GM12878 (cell line): ENCODE results near the gene SAMD7.

Experiments
- CREM ChIP-seq: IDR thresholded peaks from 2 replicates; pipeline ENCODE4 v1.6.1; 2014; ENCODE audit warnings: antibody characterized with exemption, low read depth
- CTCF ChIP-seq, 3 experiments: IDR thresholded peaks in 2 of 3; conservative IDR thresholded peaks in 1 of 3; 2 replicates each; pipeline ENCODE4 v1.5.1; 2011; ENCODE audit warnings: low read depth in 3 of 3, low read length in 3 of 3, mild to moderate bottlenecking in 3 of 3, control low read depth in 2 of 3, moderate library complexity in 2 of 3, inconsistent platforms in 1 of 3, mixed read lengths in 1 of 3; ENCODE audit not compliant: control insufficient read depth in 2 of 3, insufficient read depth in 1 of 3; ENCODE audit errors: extremely low read depth in 1 of 3
- FOS ChIP-seq: IDR thresholded peaks from 3 replicates; pipeline ENCODE4 v1.6.1; 2011; ENCODE audit warnings: borderline replicate concordance; ENCODE audit not compliant: insufficient read length; ENCODE audit errors: extremely low read depth
- HDAC2 ChIP-seq: fragments of 200-600 bp; sonication (generic); IDR thresholded peaks from 2 replicates; pipeline ENCODE4 v1.6.1; 2017
- JUNB ChIP-seq: IDR thresholded peaks from 2 replicates; pipeline ENCODE4 v1.6.1; 2016; ENCODE audit warnings: antibody characterized with exemption, mild to moderate bottlenecking
- MYC ChIP-seq: IDR thresholded peaks from 2 replicates; pipeline ENCODE4 v1.6.1; 2011; ENCODE audit warnings: mild to moderate bottlenecking, low read length, moderate library complexity, inconsistent platforms; ENCODE audit not compliant: insufficient read depth, insufficient replicate concordance, insufficient read length, severe bottlenecking
- PAX5 ChIP-seq: IDR thresholded peaks from 2 replicates; pipeline ENCODE4 v1.6.1; 2011; ENCODE audit warnings: low read depth, low read length, borderline replicate concordance
- PBX3 ChIP-seq: IDR thresholded peaks from 2 replicates; pipeline ENCODE4 v1.6.1; 2011; ENCODE audit warnings: mild to moderate bottlenecking, low read depth, low read length, moderate library complexity; ENCODE audit not compliant: insufficient replicate concordance
- POLR2A ChIP-seq: IDR thresholded peaks from 2 replicates; pipeline ENCODE4 v1.6.1; 2011; ENCODE audit warnings: low read depth, mild to moderate bottlenecking, low read length
- RAD51 ChIP-seq: fragments of 450-650 bp; IDR thresholded peaks from 2 replicates; pipeline ENCODE4 v1.6.1; 2016; ENCODE audit warnings: moderate library complexity, mild to moderate bottlenecking, inconsistent platforms
- TF ChIP-seq, protein P1 (sequence below): IDR thresholded peaks from 2 replicates; pipeline ENCODE4 v1.6.1; 2011; ENCODE audit warnings: borderline replicate concordance, low read depth, mild to moderate bottlenecking, moderate library complexity, mixed read lengths, low read length; ENCODE audit not compliant: insufficient read depth; ENCODE audit errors: extremely low read length
- TF ChIP-seq, protein P2 (sequence below): fragments of 450-650 bp; IDR thresholded peaks from 2 replicates; pipeline ENCODE4 v1.6.1; 2017; ENCODE audit warnings: mild to moderate bottlenecking
- TF ChIP-seq, protein P3 (sequence below): fragments of 150-350 bp; IDR thresholded peaks from 2 replicates; pipeline ENCODE4 v1.6.1; 2016; ENCODE audit warnings: low read depth, low read length

DNA sequence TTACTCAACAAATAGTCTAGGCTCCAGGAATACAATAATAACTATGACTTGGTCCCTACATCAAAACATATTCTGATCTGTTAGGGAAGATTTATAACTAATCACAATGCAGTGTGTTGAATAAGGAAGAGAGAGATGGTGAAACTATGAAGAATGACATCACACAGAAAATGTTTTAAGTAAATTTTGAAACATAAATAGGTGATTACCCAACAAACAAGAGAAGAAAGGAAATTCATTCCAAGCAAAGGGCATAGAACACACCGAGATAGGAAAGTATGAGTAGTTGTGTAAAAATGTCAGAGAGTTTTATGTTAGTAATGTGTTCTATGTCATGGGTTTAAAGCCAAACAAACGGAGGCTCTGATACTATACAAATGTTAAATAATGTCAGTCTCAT lies 68.7 kb downstream of the SAMD7 start:
- TF ChIP-seq RAD51 (no peak), JUNB (no peak), HDAC2 (no peak), POLR2A (no peak), CTCF (IDR thresholded peaks at IDR 0.05 in 2 of 3, conservative IDR thresholded peaks at IDR 0.05 in 1 of 3; ENCODE audit: control insufficient read depth in 2 of 3, extremely low read depth in 1 of 3, insufficient read depth in 1 of 3, low read depth in 3 of 3, low read length in 3 of 3) (no peak), MYC (no peak), PBX3 (no peak), CREM (no peak), PAX5 (no peak), FOS (no peak)
- TF ChIP-seq, protein P1, sequence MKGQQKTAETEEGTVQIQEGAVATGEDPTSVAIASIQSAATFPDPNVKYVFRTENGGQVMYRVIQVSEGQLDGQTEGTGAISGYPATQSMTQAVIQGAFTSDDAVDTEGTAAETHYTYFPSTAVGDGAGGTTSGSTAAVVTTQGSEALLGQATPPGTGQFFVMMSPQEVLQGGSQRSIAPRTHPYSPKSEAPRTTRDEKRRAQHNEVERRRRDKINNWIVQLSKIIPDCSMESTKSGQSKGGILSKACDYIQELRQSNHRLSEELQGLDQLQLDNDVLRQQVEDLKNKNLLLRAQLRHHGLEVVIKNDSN, result no peak
- TF ChIP-seq, protein P2, sequence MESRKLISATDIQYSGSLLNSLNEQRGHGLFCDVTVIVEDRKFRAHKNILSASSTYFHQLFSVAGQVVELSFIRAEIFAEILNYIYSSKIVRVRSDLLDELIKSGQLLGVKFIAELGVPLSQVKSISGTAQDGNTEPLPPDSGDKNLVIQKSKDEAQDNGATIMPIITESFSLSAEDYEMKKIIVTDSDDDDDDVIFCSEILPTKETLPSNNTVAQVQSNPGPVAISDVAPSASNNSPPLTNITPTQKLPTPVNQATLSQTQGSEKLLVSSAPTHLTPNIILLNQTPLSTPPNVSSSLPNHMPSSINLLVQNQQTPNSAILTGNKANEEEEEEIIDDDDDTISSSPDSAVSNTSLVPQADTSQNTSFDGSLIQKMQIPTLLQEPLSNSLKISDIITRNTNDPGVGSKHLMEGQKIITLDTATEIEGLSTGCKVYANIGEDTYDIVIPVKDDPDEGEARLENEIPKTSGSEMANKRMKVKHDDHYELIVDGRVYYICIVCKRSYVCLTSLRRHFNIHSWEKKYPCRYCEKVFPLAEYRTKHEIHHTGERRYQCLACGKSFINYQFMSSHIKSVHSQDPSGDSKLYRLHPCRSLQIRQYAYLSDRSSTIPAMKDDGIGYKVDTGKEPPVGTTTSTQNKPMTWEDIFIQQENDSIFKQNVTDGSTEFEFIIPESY, result no peak
- TF ChIP-seq, protein P3, sequence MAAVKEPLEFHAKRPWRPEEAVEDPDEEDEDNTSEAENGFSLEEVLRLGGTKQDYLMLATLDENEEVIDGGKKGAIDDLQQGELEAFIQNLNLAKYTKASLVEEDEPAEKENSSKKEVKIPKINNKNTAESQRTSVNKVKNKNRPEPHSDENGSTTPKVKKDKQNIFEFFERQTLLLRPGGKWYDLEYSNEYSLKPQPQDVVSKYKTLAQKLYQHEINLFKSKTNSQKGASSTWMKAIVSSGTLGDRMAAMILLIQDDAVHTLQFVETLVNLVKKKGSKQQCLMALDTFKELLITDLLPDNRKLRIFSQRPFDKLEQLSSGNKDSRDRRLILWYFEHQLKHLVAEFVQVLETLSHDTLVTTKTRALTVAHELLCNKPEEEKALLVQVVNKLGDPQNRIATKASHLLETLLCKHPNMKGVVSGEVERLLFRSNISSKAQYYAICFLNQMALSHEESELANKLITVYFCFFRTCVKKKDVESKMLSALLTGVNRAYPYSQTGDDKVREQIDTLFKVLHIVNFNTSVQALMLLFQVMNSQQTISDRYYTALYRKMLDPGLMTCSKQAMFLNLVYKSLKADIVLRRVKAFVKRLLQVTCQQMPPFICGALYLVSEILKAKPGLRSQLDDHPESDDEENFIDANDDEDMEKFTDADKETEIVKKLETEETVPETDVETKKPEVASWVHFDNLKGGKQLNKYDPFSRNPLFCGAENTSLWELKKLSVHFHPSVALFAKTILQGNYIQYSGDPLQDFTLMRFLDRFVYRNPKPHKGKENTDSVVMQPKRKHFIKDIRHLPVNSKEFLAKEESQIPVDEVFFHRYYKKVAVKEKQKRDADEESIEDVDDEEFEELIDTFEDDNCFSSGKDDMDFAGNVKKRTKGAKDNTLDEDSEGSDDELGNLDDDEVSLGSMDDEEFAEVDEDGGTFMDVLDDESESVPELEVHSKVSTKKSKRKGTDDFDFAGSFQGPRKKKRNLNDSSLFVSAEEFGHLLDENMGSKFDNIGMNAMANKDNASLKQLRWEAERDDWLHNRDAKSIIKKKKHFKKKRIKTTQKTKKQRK, result no peak
